HEK293T (cell line): ENCODE results near the gene SPAG16.

Experiments
- CTCF ChIA-PET: fragments of 350-600 bp; formaldehyde crosslinking; extraction: SDS; loops from one replicate; lab custom pipeline; 2021; ENCODE audit warnings: antibody characterized with exemption, inconsistent platforms; lab: Yijun Ruan, JAX
- POLR2A ChIA-PET: fragments of 350-600 bp; formaldehyde crosslinking; extraction: SDS; loops from one replicate; lab custom pipeline; 2020; ENCODE audit warnings: antibody characterized with exemption, inconsistent platforms; lab: Yijun Ruan, JAX
- DNase-seq: peaks from one replicate; pipeline ENCODE4 v3.0.0; 2012; ENCODE audit warnings: mixed read lengths; ENCODE audit errors: extremely low spot score
- ARNT ChIP-seq: fragments of 450-650 bp; IDR thresholded peaks from 2 replicates; pipeline ENCODE4 v1.6.1; 2017; ENCODE audit warnings: mild to moderate bottlenecking
- BHLHE40 ChIP-seq: fragments of 450-650 bp; IDR thresholded peaks from 2 replicates; pipeline ENCODE4 v1.6.1; 2016; ENCODE audit warnings: mild to moderate bottlenecking, moderate library complexity, borderline replicate concordance
- CTBP1 ChIP-seq: fragments of 450-650 bp; IDR thresholded peaks from 2 replicates; pipeline ENCODE4 v1.6.1; 2016; ENCODE audit warnings: borderline replicate concordance
- ELF4 ChIP-seq: fragments of 450-650 bp; IDR thresholded peaks from 2 replicates; pipeline ENCODE4 v1.6.1; 2017; ENCODE audit warnings: antibody characterized with exemption
- FOXA1 ChIP-seq: fragments of 450-650 bp; IDR thresholded peaks from 2 replicates; pipeline ENCODE4 v1.6.1; 2016; ENCODE audit warnings: mild to moderate bottlenecking
- FOXK2 ChIP-seq: fragments of 450-650 bp; IDR thresholded peaks from 2 replicates; pipeline ENCODE4 v1.6.1; 2016; ENCODE audit warnings: mild to moderate bottlenecking
- FOXM1 ChIP-seq: fragments of 450-650 bp; IDR thresholded peaks from 2 replicates; pipeline ENCODE4 v1.6.1; 2017; ENCODE audit warnings: mild to moderate bottlenecking, borderline replicate concordance
- HDGF ChIP-seq: fragments of 450-650 bp; IDR thresholded peaks from 2 replicates; pipeline ENCODE4 v1.6.1; 2017; ENCODE audit warnings: antibody characterized with exemption, borderline replicate concordance
- L3MBTL2 ChIP-seq: fragments of 450-650 bp; conservative IDR thresholded peaks from 2 replicates; pipeline ENCODE4 v1.6.1; 2016; ENCODE audit warnings: mild to moderate bottlenecking
- LEF1 ChIP-seq: fragments of 450-650 bp; IDR thresholded peaks from 2 replicates; pipeline ENCODE4 v1.6.1; 2017; ENCODE audit warnings: mild to moderate bottlenecking, borderline replicate concordance
- NFRKB ChIP-seq: fragments of 450-650 bp; IDR thresholded peaks from 2 replicates; pipeline ENCODE4 v1.6.1; 2016; ENCODE audit warnings: mild to moderate bottlenecking, moderate library complexity
- SP1 ChIP-seq: fragments of 450-650 bp; IDR thresholded peaks from 2 replicates; pipeline ENCODE4 v1.6.1; 2017
- SUZ12 ChIP-seq: fragments of 450-650 bp; IDR thresholded peaks from 2 replicates; pipeline ENCODE4 v1.6.1; 2016; ENCODE audit warnings: mild to moderate bottlenecking
- TARDBP ChIP-seq: fragments of 450-650 bp; IDR thresholded peaks from 2 replicates; pipeline ENCODE4 v1.6.1; 2016
- ZNF384 ChIP-seq: fragments of 450-650 bp; IDR thresholded peaks from 2 replicates; pipeline ENCODE4 v1.6.1; 2016
- TF ChIP-seq, protein P1 (sequence below): fragments of 450-650 bp; IDR thresholded peaks from 2 replicates; pipeline ENCODE4 v1.6.1; 2016

Gene SPAG16

DNA sequence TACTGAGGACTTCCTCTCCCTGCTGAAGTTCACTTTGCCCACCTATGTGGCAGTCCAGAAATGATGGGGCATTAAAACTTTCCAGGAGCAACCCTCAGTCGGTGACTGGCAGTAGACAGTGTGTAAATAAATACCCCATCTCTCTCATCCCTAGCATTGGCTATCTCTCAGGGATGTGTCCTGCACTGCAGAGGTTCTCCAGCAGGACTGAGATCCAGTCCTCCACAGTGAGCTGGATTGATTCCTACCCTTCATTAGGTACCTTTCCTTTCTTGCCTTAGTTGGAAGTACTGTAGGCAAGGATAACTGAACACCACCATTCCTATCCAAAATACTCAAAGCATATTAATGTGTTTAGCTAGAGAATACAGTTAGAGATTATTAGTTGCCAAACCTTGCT lies 441.8 kb downstream of the SPAG16 start:
- no peak for TF ChIP-seq HDGF
- TF ChIP-seq FOXK2, result no peak
- no peak for TF ChIP-seq LEF1
- TF ChIP-seq BHLHE40, result no peak
- TF ChIP-seq L3MBTL2, result no peak
- no peak for TF ChIP-seq FOXA1
- TF ChIP-seq NFRKB, result no peak
- TF ChIP-seq, protein P1, sequence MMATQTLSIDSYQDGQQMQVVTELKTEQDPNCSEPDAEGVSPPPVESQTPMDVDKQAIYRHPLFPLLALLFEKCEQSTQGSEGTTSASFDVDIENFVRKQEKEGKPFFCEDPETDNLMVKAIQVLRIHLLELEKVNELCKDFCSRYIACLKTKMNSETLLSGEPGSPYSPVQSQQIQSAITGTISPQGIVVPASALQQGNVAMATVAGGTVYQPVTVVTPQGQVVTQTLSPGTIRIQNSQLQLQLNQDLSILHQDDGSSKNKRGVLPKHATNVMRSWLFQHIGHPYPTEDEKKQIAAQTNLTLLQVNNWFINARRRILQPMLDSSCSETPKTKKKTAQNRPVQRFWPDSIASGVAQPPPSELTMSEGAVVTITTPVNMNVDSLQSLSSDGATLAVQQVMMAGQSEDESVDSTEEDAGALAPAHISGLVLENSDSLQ, result no peak
- POLR2A ChIA-PET, result no interaction called here
- DNase-seq, result no peak
- CTCF ChIA-PET, result no interaction called here

DNA sequence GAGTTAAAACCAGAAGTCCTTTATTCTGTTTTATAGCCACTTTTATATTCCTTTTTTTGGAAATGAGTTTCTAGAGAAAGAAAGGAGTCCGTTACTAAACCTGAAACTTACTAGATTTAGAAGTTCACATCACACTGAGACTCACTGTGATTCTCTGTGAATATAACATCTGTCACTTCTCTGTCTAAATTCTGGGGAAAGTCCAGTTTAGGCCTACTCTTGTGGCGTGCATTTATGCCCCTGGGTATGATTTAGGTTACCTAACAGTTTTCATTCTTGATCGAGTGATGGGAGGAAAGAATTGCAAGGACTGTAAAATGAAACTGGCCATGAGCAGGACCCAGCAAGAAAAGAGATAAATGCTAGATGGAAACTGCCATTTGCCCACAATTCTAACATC lies 449.6 kb downstream of the SPAG16 start:
- ChIA-PET POLR2A (no interaction called here), CTCF (no interaction called here)
- DNase-seq, result no peak
- TF ChIP-seq BHLHE40 (no peak), ARNT (no peak), HDGF (no peak), CTBP1 (no peak)

DNA sequence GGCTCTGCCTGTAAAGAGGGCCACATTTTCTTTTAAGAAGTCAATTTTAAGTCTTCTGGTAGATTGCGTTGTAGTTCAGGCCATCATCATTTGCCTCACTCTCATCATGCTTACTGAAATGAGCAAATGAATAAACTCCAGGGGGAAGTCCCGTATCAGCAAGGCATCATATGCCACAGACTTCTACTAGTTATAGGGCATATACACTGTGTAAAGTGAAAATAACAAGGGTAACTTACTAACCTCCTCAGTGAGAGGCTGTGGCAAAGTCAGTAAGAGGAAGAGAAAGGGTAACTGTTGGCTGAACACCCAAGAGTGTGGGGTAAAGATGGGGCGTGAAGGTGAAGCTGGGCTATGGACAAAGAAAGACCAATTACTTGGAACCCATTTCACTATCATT lies 456.2 kb downstream of the SPAG16 start:
- CTCF ChIA-PET, result no interaction called here

DNA sequence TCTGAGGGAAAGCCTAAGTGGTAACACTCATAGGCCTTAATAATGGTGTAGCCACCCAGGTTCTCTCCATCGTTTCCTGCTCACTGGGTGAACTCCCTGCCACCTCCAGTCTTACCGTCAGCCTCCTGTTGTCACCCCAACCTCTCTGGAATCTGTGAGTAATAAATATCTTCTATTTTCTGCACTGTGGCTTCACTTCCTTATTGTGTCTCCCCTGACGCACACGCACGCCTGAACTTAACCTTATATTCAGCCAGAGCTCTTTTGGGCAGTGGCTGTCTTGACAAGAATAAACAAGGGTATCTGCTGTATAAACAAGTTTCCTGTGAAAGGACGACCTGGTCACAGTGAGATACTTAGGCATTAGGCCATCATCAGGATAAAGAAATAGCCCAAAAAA lies 467.2 kb downstream of the SPAG16 start:
- DNase-seq, result no peak
- CTCF ChIA-PET, result no interaction called here
- TF ChIP-seq NFRKB (no peak), CTBP1 (no peak), ZNF384 (no peak), SUZ12 (no peak), LEF1 (no peak), SP1 (no peak), BHLHE40 (no peak), TARDBP (no peak), FOXA1 (no peak), FOXM1 (no peak), ELF4 (no peak), HDGF (no peak), FOXK2 (no peak), ARNT (no peak), L3MBTL2 (no peak)
- TF ChIP-seq, protein P1, result no peak
- POLR2A ChIA-PET, result no interaction called here

More for the DNA sequence above, 456.2 kb downstream of the SPAG16 start:
- DNase-seq, result no peak
- TF ChIP-seq ARNT (no peak), NFRKB (no peak), L3MBTL2 (no peak), TARDBP (no peak), SP1 (no peak), HDGF (no peak), ELF4 (no peak), FOXK2 (no peak), FOXA1 (no peak), SUZ12 (no peak), ZNF384 (no peak)
- TF ChIP-seq, protein P1, result no peak
- POLR2A ChIA-PET, result no interaction called here

DNA sequence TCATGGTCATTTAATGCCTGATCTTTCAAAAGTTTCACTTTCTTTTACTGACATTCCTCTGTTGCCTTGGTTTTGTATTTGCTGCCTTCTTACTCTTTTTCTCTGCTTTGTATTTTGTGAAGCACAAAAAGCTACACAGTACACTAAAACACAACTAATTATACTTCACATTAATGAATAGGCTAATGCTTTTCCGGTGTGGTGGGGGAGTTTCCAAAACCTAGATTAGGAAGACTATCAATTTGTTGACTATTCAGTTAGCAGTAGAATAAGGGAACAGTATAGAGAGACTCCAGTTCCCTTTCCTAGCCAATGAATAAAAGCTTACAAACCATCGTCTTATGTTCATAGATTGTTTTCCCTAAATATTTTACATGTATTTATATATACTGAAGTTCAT lies 468.3 kb downstream of the SPAG16 start:
- ChIA-PET CTCF (no interaction called here), POLR2A (no interaction called here)
- TF ChIP-seq SP1 (no peak), LEF1 (no peak), TARDBP (no peak), NFRKB (no peak), ARNT (no peak), FOXK2 (no peak), SUZ12 (no peak), FOXA1 (no peak), BHLHE40 (no peak), CTBP1 (no peak), ZNF384 (no peak), FOXM1 (no peak), ELF4 (no peak), HDGF (no peak), L3MBTL2 (no peak)
- TF ChIP-seq, protein P1, result no peak
- no peak for DNase-seq

DNA sequence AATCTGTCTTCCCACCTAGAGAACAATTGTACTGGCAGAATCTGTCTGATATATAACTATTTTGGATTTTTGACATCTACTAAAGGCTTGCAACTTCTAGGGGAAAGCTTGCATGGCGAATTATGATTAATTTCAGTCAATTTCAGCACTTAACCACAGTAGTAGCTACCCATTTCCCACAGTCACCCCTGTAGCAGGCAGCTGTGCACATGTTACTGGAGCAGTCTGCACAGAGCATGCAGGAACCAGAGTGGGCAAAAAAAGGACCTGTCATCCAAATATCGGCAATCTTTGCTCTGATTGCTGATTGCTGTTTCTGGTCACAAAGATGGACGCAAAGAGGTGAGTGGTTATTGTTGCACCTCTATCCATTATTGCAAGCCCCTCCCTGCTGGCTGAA lies 473.3 kb downstream of the SPAG16 start:
- DNase-seq, result no peak
- ChIA-PET CTCF (no interaction called here), POLR2A (no interaction called here)
- no peak for TF ChIP-seq FOXM1
- no peak for TF ChIP-seq FOXK2
- no peak for TF ChIP-seq LEF1
- TF ChIP-seq SUZ12, result no peak
- TF ChIP-seq TARDBP, result no peak
- TF ChIP-seq, protein P1, result no peak
- TF ChIP-seq BHLHE40, result no peak
- TF ChIP-seq HDGF, result no peak
- no peak for TF ChIP-seq ARNT
- TF ChIP-seq FOXA1, result no peak
- TF ChIP-seq CTBP1, result no peak
- TF ChIP-seq SP1, result no peak
